ENCODE measurements around the gene TRAM2.

- TF ChIP-seq GABPA (tag; conservative IDR thresholded peaks at IDR 0.05; ENCODE audit: low read depth) (no peak), CREB1 (IDR thresholded peaks at IDR 0.05) (no peak), CREB1 (CRISPR knock-in tag; IDR thresholded peaks at IDR 0.05) (no peak), ZNF512 (tag; IDR thresholded peaks at IDR 0.05) (no peak)
Measured at GRCh38 chr6:52550870-52551269, 26.0 kb downstream of the TRAM2 start.
